HG03457 (cell line): Measurements from ENCODE around the gene ADAMTSL2.

Source experiments
- ATAC-seq: cut with Tn5 transposase; IDR thresholded peaks from one replicate; pipeline ENCODE4 v1.9.1; 2021; ENCODE audit warnings: moderate number of reproducible peaks; ENCODE audit not compliant: unreplicated experiment

The ADAMTSL2 gene

DNA sequence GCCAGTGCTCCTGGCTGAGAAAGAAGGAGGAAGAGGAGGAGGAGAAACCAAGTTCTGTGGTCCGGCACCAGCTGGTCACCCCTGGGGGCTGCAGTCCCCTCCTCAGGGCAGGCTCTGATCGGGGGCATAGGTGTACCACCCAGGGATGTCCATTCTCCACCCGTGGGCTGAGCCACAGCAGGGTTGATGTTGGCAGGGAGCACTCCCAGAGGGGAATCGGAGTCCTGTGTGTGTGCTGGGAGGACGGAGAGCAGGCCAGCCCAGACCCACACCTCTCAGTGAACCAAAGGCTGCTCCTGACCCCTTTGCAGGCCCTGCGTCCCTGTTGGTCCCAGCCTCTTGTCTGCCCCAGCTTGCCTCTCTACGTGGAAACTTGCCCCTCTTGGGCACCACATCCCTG, 4.6 kb upstream of the ADAMTSL2 start:
- ATAC-seq: no peak

DNA sequence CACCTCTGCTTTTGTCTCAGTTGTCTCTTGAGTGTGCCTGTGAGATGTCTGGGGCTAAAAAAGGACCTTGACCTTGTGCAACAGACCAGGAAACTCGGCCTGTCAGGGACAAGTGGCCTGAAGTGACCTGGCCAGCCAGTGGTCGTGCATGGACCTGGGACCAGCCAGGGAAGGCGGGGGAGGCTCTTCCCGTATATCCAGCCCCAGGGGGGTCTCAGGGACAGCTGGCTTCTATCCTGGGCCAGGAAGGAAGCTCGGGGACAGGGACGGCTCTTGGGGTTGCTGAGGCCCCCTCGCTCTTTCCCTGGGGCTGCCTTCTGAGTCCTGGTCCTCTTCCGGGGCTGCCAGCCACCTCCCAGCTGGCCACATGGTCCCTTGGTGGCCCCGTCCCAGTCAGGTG, 3.2 kb upstream of the ADAMTSL2 start:
- no peak for ATAC-seq

DNA sequence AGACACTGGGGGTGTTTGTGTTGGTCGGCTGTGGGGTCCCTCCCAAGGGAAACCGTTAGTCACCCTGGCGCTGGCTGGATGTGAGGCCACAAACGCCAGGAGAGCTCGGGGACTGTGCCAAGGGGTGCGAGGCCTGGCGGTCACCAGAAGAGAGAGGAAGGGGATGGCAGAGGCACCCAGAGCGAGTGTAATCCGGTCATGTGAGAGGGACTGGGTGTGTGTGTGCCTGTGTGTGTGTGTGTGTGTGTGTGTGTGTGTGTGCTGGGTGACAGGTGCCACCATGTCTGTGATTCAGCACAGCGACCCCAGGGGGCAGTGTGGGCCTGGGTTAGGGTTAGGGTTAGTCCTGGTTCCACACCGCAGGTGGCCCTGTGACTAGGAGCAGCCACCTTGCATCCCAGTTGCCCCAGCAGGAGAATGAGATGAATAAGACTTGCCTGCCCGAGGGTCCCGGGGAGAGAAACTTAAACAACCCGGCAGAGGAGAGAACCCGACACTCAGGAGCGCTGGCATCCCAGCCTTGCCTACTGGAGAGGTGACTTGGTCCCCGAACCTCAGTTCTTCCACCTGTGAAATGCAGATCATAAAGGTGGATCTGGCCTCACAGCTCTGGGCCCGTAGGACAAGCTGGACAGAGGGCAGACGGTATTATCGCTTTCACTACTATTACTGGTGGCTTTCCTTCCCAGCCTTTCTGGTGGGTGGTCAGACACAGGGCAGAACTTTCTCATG, 1.4 kb upstream of the ADAMTSL2 start:
- ATAC-seq: no peak

DNA sequence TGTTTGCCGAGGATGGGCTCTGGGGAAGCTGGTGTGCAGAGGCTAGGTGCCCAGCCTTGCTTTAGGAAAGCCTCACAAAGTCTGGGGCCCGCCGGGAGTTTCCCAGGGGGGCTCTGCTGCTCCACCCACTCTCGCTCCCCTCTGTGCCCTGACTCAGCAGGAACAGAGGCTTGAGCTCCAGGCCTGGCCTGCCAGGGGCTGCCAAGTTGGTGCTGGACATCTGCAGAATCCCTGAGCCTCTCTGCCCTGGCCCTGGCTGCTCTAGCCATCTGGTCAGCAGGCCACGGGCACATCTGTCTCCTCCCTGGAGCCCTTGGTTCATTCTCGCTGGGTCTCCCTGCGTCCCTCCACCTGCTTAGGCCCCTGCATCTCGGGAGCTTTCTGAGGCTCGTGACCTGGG, 647 bp upstream of the ADAMTSL2 start:
- no peak for ATAC-seq

DNA sequence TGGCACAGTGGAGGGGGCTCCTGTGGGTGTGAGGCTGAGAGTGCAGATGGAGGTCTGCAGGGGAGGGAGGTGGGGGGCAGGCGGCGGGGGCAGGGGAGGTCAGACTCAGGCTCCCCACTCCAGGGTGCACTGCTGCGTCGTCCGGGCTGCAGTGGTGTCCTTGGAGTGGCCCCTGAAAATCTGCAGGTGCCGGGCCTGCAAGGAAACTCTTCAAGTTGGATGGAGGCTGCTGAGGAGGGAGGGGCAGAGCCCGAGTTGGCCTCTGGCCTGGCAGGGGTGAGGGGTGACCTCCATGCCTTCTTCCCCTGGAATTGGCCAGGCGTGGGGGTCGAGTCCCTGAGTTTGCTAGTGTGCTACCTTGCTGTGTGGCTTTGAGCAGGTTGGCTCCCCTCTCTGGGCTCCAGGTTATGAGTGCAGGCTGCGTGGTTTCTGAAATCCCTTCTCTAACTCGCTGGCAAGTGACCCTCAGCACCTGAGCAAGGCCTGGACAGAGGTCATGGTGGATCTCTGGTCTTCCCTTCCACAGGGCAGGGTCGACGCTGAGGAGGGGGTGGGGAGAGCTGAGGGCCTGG, 888 bp downstream of the ADAMTSL2 start:
- ATAC-seq: no peak

DNA sequence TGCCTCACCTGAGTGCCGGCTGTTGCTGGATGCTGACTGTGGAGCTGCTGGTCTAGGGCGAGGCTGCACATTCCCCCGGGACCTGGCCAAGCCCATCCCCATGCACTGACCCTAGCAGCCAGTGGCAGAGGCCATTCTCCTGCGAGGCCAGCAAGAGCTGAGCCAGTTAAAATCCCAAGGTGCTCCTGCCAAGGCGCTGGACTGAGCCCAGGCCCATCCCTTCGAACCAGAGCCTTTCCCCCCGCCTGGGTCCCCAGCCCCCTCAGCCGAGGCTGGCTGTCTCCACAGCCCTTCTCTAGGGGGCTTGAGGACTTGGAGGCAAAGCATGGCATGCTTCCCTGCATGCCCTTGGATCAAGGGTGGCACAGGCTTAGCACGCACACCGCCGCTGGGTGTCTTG, 1.6 kb downstream of the ADAMTSL2 start:
- ATAC-seq: no peak

DNA sequence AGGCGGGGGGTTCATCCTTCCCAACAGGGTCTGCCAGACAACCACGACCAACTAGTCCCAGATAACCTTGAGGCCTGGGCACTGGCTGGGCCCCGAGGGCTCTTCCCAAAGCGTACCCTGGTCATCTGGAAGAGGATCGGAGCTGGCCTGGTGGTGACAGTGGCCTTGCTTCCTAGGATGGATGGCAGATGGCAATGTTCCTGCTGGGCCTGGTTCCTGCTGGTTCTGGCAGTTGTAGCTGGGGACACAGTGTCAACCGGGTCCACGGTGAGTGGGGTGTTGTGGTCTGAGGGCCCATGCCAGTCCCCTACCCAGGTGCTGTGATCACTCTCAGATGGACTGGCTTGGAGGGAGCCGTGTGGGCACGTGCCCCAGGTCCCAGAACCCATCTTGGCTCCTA, 2.0 kb downstream of the ADAMTSL2 start:
- ATAC-seq: no peak

DNA sequence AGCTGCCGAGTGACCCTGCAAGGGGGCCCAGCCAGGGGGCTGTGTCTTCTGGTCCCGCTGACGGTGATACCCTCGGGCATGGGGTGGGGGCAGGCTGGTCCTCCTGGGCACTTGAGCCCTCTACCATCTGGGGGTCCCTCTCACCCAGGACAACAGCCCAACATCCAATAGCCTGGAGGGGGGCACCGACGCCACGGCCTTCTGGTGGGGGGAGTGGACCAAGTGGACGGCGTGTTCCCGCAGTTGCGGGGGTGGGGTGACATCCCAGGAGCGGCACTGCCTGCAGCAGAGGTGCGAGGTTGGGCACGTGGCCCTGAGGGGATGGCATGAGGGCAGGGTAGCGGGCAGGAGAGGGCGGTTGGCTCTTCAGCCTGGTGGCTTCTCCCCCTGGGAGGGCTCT, 2.8 kb downstream of the ADAMTSL2 start:
- no peak for ATAC-seq

DNA sequence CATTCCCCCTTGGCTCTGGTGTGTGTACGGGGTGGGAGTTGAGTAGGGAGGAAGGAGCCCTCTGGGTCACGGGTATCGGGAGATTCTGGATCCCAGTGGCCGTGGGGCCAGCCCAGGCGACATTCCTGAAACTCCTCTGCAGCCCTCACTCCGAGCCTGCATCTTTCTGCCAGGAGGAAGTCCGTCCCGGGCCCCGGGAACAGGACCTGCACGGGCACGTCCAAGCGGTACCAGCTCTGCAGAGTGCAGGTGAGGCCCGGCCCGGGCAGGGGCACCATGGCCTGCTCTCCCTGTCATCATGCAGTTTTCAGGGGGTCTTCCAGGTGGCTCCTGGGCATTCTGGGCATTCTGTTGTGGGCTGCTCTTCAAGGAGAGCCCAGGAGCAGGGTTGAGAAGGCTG, 3.7 kb downstream of the ADAMTSL2 start:
- no peak for ATAC-seq

DNA sequence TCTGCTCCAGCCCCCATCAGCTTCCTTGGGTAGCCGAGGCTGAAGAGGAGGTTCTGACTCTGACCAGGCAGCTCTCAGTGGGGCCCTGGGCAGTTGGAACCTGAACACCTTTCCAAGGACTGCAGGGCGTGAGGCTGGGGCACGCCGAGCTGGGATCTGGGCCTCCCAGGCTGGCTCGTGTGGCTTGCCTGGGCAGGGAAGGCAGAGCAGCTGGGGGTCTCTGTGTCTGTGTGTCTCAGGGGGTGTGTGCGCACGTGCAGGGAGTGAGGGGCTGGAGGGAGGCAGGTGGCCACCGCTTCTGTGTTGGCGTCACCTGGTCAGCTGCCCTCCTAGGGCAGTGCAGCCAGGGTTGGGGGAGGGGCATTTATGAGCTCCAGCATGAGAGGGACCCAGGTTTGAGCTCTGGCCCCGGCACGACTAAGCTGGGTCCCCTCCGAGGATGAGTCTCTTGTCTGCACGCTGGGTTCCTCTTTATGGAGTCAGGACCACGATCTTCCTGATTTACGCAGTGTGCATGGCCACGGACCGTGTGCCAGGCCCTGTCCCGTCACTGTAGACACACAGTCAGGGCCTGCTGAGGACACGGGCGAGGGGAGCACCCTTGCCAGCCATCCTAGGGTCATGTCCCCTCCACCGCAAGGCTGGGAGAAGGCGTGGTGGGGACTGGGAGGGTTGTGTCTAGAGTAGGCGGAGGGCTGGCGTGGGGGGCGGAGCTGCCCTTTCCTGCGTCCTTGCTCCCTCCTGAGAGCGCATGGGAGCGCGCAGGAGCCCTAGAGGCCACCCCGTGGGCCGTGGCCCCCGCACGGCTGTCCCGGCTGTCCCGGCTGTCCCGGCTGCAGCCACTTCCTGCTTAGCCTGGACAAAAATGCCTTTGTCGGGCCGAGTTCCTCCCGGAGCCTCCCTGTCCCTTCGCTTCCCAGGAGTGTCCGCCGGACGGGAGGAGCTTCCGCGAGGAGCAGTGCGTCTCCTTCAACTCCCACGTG, 4.6 kb downstream of the ADAMTSL2 start:
- no peak for ATAC-seq

DNA sequence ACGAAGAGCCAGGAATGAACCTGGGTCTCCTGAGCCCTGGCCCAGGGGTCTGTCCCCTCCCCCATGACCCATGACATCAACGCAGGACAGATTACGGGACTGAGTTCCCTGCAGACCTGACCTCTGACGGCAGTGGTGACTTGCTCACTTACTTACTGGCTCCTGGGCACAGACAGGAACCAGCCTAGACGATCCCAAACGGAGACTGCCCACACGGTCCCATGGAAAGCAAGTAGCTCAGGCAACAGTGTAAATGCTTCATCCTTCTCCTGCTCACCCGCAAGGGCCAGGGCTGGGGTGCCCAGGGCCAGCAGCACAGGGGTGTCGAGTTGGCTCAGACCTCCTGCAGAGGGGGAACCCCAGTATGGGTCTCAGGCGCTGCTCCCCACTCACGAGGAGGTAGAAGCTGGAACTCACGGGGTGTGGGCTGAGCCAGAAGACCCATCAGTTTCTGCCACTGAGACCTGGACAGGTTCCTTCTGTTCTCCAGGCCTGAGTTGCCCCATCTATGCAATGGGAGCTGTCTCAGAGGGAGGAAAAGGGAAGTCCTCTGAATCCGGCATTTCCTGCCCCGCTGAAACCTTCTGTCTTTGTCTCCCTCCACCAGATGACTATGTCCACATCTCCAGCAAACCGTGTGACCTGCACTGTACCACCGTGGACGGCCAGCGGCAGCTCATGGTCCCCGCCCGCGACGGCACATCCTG, 5.6 kb downstream of the ADAMTSL2 start:
- no peak for ATAC-seq

DNA sequence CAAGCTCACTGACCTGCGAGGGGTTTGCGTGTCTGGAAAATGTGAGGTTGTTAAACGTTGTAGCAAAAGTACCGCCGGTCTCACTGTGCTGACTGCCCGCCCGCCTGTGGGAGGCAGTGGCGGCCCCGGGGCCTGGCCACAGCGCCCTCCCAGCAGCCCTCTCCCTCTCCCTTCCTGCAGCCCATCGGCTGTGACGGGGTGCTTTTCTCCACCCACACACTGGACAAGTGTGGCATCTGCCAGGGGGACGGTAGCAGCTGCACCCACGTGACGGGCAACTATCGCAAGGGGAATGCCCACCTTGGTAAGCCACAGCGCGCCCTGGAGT, 6.2 kb downstream of the ADAMTSL2 start:
- no peak for ATAC-seq

DNA sequence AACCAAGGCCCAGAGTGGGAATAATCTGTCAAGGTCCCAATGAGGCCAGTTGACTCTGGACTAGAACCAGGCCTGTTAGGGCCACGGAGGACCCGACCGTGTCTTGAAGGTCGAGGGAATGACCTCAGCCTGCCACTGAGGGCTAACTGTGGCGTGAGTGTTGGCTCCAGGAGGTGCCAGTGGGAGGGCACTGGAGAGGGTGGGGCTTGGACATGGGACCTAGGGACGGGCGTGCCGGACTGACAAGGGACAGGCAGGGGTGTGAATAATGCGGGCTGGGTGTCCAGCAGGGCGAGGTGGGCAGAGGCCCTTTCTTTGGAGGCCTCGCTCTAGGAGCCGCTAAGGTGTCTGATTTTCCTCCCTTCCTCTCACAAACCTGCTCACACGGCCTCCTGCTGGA, 7.5 kb downstream of the ADAMTSL2 start:
- no peak for ATAC-seq

DNA sequence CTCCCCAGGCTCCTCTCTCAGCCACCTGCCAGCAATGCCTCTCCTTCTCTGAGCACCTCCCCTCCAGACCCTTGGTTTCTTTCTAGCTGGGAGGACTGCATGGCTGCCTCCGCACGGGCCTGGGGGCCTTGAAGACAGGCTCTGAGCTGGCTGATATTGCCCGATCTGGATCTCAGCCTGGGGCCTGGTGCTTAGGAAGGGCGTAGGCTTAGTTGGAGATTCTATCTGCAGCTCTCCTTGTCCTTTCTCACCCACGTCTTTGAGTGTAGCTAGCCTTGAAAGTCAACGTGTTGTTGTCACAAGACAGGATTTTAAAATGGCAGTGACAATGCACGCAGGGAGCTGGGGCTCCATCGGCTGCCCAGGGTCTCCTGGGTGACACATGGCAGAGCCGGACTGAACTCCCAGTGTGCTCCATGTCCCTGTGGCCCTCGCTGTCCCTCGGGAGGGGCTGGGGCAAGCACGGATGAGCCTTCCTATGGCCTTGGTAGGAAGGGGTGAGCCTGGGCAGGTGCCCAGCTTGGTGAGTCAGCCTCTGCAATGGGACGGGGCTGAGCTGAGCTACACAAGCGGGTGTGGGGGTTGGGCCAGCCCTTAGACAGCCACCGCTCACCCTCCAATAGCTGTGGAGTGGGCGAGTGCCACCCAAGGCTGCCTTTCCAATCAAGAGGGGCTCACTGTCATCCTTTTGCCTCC, 9.4 kb downstream of the ADAMTSL2 start:
- no peak for ATAC-seq

DNA sequence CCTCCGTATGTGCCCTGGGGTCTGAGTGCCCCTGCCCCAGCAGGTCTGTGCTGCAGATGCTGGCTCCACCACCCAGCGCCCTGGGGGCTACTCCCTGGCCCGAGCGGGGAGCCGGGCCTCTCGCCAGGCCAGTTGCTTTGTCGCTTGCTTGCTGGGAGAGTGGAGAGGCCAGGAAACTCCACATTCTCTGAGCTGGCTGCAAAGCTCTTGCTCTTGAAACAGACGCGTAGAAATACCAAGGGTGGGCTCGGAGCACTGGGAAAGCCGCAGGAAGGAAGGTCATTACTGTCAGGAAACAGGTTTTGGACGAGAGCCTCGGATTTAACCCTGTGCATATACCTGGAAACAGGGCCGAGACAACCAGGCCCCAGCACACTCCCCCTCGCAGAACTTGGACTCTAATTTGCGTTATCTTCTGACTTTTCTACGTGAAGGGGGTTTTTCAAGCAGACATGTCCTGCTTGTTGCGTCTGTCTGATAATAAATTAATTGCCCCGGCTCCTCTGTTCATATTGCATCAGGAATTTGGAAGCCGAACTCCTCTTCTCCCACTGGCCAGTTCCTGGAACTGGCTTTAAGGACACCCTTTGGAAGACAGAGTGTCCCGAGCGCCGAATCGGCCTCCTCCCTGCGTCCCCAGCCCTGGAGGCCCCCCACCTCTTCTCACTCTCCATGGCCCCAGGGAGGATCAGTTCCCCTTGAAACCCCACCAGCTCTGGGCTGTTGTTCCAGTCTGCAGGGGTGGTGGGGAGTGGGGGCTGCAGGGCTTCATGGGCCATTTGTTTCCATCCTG, 11.2 kb downstream of the ADAMTSL2 start:
- ATAC-seq: no peak

DNA sequence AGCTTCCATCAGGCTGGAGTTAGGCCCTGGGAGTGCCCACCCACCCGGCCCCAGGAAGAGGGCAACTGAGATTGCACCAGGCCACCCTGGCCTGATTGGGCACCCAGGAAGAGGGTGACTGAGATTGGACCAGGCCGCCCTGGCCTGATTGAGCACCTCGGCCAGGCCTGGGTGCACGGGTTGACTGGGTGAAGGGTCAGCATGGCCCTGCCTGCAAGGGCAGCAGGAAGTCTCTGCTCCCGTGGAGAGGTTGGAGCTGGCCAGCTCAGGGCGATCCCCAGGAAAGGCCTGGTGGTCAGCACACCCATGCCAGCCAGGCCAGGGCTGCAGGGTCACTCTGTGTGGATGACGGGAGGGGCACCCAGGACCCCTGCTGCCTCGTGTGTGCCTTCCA, 11.8 kb downstream of the ADAMTSL2 start:
- no peak for ATAC-seq

DNA sequence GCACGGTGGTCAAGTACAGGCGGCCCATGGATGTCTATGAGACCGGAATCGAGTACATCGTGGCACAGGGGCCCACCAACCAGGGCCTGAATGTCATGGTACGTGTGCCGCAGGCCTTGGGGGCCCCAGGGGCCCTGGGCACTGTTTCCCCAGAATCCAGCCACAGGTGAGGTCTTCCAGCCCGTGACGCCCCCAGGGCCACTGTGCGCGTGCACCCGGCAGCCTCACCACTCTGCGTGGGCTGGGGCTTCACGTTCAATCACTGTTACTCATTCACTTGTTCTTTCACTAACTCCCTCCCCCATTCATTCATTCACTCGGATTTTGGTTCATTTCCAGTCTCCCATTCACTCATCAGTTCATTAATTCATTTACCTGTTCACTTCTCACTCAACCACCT, 12.6 kb downstream of the ADAMTSL2 start:
- ATAC-seq: no peak

DNA sequence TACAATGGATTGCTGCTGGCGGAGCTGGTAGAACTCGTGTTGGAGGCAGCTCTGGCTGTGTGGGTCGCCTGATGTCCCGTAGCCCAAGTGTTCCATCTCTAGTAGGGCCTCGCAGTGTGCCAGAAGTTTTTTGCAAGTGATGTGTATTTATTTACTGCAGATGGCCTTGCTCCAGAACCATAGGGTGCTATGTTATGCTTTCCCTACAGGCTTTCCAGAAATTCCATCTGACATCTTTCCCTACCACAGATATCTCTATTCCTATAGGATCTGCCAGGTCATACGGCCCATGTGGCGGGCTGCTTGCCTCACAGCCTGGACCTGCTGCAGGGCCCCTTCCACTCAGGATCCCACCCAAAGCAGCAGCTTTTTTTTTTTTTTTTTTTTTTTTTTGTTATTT, 16.9 kb downstream of the ADAMTSL2 start:
- ATAC-seq: no peak

DNA sequence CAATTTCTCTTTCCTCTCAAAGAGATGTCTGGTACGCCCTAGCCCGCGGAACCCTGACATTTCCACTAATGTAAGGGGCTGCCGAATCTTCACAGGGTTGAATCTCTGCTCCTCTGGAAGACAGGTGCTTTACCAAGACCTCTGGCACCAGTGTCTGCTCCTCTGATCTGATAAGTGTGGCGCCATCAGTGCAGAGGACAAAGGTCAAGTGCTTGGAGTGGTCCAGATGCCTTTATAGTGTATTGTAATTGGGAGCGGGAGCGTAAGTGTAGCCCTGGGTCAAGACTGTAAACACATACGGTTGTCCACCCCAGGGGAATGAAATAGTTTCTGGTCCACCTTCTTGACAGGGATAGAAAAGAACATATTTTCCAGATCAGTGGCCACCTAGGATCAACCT, 17.7 kb downstream of the ADAMTSL2 start:
- ATAC-seq: no peak

DNA sequence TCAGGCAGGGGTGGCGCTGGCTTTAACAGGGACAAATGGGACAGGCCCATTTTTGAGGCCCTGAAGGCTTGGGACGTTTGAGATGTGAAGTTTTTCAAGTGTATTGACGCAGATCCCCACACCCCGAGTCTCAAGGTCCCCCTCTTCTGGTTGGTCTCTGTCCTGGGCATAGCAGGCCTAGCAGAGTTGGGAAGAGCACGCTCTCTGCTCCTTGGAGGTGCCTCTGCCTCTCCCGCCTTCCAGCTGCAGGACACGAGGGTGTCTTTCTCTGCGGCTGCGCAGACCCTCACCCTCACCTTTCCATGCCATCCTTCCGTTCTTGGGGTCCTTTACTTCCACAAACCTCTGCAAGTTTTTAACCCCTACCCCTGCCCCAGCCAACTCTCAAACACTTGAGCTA, 18.6 kb downstream of the ADAMTSL2 start:
- no peak for ATAC-seq
